Retina (tissue), 1 donor: Measurements from ENCODE around the gene ATP13A1.
"Not testable (repeated sequence)": the region's sequence is repeated elsewhere in the genome, so short reads cannot be mapped to it uniquely, and the experiment has no call there.

Experiments
- DNase-seq: peaks from one replicate; pipeline ENCODE4 v3.0.0-alpha.2; 2016

ATP13A1 gene

DNA sequence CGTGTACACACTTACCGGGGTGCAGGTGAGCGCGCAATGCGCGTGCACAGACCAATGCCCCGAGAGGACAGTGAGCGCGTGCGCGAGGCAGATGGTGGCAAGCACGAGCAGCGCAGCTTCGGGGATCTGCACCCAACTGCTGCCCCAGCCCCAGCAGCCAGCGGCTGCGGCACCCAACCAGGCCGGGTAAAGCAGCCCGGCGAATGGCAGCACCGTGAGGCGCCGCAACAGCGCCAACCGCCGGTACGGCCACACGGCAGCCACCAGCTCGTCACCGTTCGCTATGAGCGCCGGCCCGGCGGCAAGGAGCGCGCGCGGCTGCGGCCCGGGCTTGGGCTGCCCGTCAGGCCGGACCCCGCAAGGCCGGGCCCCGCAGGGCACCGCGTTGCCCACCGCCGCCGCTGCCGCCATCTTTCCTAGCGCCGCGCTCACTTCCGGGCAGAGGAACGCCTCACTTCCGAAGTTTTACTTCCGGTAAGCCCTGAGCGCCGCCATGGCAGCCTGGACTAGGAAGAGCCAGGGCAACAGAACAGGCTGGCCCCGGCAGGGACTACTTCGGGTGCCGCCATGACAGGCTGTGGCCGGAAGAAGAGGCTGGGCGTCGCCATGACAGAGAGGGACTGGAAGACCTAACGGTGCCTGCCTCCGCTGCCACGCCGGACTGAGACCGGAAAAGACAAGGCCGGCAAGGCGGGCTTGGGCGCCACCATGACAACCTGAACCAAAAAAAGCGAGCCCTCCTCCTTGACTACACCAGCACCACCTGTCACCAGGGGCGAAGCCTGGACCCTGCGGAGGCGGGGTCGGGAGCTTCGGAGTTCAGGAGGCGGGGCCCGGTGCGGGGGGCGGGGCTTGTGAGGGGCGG lies at the start of gene ATP13A1:
Gene ATP13A1, minus strand, starts transcription at position 421 of the 865 bp plus-strand sequence. Its CDS starts 10 bp downstream, at position 411.
- DNase-seq = peak; percentile 98

DNA sequence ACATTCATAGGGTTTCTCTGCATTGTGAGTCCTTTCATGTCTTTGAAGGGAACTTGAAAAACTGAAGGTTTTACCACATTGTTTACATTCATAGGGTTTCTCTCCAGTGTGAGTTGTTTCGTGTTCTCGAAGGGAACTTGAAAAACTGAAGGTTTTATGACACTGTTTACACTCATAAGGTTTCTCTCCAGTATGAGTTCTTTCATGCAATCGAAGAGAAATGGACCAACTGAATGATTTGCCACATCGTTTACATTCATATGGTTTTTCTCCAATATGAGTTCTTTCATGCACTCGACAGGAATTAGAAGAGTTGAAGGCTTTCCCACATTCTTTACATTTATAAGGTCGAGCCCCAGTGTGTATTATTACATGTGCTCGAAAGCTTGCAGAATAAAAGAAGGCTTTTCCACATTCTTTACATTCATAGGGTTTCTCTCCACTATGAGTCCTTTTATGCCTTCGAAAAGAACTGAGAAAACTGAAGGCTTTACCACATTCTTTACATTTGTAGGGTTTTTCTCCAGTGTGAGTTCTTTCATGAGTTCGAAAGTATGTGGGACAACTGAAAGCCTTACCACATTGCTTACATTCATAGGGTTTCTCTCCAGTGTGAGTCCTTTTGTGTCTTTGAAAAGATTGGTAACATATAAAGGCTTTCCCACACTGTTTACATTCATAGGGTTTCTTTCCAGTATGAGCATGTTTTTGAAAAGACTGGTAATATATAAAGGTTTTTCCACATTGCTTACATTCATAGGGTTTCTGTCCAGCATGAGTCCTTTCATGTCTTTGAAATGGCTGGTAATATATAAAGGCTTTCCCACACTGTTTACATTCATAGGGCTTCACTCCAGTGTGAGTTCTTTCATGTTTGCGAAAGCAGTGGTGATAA lies 48.7 kb upstream of the ATP13A1 start:
- no peak for DNase-seq

DNA sequence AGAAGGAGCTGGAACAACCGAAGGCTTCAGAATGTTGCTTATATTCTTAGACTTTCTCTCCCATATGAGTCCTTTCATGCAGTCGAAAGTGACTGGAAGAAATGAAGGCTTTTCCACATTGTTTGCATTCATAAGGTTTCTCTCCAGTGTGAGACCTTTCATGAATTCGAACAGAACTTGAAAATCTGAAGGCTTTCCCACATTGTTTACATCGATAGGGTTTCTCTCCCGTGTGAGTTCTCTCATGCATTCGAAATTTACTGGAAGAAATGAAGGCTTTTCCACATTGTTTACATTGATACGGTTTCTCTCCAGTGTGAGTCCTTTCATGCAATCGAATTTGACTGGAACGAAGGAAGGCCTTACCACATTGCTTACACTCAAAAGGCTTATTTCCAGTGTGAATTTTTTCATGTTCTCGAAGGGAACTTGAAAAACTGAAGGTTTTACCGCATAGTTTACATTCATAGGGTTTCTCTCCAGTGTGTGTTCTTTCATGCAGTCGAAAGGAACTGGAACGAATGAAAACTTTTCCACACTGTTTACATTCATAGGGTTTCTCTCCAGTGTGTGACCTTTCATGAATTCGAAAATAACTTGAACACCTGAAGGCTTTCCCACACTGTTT lies 47.9 kb upstream of the ATP13A1 start:
- DNase-seq = no peak

DNA sequence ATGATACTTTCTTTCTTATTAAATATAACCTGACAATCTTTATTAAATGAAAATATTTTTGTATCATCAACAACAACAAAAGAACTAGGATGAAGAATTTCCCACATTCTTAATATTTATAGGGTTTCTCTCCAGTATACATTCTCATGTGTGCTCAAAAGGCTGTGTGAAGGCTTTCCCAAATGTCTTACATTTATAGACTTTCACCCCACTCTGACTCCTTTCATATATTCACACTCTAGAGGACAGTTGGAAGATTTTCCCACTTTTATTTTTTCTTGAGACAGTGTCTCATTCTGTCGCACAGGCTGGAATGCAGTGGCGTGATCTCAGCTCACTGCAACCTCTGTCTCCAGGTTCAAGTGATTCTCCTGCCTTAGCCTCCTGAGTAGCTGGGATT lies 47.0 kb upstream of the ATP13A1 start:
- DNase-seq = no peak

DNA sequence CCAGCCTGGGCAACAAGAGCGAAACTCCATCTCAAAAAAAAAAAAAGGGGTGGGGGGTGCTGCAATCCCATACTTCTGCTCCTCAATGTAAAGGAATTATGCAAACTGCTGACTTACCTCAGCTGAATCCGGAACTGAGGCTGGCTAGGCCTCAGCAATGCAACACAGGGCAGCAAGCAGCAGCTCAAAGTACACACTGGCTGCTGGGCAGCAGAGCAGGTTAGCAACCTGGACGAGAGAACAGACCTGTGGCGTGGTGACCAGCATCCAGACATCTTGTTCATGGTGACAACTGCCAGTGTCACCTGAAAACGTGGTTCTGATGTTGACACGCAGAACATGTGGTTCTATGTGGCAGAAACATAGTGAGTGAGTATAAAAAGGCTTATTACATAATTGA lies 41.4 kb upstream of the ATP13A1 start:
- no peak for DNase-seq

DNA sequence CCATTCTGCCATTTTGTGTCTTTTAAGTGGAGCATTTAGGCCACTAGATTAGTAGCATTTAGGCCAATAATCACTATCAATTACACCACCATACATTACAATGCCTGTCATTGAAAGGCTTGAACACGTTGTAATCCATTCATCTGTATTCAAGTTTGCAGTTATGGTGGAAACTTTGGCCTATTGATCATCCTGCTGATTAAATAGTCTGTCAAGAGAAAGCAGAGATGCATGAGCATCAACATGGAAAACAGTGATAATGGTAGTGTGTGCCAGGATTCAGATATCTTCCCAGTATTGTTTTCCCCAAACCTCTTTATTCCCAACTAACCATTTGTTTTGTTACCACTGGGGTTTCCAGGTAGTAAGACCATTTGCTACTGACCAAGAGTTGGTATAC lies 37.0 kb upstream of the ATP13A1 start:
- not testable (repeated sequence) for DNase-seq

DNA sequence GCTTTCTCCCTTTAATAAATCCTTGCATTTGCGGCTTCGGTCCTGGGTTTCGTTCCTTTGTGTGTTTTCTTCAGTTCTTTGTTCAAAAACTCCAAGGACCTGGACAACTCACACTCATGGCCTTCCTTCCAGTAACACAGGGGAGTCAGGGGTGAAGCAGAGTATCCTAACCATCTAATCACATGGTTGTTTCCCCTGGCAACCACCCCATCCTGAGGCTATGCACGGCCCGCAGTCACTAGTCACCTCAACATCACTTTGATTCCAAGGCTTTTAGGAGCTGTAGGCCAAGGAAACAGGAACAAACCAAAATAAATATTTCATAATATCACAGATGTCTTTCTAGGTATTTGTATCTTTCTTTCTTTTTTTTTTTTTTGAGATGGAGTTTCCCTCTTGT lies 34.1 kb upstream of the ATP13A1 start:
- DNase-seq = no peak

DNA sequence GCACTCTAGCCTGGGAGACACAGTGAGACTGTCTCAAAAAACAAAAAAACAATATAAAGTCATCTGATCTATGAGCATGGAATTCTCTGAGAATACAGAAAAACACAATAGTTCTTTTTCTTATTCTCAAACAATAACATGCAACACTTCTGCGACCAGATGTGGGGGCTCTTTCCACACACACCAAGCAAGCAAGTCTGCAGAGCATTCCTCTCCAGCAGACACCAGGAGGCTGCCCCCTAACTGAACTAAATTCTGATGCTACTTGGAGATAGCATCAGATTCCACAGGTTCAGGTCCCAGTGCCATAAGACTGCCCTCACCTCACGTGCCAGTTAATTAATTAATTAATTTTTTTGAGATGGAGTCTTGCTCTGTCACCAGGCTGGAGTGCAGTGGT lies 32.9 kb upstream of the ATP13A1 start:
- no peak for DNase-seq

DNA sequence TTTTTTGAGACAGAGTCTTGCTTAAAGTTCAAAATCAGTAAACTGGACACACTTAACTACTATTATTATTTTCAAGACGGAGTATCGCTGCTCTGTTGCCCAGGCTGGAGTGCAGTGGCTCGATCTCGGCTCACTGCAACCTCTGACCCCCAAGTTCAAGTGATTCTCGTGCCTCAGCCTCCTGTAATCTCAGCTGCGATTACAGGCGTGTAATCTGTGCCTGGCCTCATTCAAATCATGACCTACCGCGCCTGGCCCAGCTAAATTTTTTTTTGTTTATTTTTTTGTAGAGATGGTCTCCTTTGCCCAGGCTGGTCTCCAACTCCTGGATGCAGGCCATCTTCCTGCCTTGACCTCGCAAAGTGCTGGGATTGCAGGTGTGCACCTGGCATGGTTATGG lies 28.2 kb upstream of the ATP13A1 start:
- no peak for DNase-seq

DNA sequence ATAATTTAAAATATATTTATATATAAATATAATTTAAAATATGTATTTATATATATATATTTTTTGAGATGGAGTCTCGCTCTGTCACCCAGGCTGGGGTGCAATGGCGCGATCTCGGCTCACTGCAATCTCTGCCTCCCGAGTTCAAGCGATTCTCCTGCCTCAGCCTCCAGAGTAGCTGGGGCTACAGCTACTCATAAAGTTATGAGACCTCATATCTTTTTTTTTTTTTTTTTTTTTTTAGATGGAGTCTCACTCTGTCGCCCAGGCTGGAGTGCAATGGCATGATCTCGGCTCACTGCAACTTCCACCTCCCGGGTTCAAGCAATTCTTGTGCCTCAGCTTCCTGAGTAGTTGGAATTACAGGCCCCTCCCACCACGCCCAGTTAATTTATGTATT lies 25.5 kb upstream of the ATP13A1 start:
- DNase-seq = not testable (repeated sequence)

DNA sequence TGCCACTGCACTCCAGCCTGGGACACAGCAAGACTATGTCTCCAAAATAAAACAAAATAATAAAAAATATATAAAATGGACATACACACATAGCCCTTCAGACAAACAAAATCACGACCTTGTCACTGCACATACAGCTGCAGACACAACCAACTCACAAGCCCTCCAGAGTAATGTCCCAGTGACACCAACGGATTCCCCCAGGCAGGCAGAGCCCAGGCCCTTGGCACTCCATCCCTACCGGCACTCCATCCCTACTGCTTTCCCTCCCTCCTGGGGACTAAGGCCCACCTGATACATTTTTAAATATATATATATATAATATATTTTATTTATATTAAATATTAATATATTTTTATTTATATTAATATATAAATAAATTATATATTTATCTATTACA lies 23.6 kb upstream of the ATP13A1 start:
- peak; percentile 36 for DNase-seq

DNA sequence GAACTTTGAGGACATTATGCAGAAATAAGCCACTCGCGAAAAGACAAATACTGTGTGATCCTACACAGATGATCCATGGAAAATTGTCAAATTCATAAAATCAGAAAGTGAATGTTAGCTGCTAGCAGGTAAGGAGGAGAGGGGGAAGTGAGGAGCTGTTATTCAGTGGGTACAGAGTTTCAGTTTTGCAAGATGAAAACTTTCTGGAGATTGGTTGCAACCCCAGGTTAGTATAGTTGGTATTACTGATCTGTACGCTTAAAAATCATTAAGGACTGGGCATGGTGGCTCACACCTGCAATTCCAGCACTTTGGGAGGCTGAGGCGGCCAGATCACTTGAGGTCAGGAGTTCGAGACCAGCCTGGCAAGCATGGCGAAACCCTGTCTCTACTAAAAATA lies 23.1 kb upstream of the ATP13A1 start:
- no peak for DNase-seq

DNA sequence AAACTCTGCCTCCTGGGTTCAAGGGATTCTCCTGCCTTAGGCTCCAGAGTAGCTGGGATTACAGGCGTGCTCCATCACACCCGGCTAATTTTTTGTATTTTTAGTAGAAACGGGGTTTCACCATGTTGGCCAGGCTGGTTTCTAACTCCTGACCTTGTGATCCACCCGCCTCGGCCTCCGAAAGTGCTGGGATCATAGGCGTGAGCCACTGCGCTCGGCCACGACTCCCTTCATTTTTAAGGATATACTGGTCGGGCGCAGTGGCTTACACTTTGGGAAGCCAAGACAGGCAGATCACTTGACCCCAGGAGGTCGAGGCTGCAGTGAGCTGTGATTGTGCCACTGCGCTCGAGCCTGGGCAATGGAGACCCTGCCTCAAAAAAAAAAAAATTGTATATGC lies 22.6 kb upstream of the ATP13A1 start:
- DNase-seq = not testable (repeated sequence)

DNA sequence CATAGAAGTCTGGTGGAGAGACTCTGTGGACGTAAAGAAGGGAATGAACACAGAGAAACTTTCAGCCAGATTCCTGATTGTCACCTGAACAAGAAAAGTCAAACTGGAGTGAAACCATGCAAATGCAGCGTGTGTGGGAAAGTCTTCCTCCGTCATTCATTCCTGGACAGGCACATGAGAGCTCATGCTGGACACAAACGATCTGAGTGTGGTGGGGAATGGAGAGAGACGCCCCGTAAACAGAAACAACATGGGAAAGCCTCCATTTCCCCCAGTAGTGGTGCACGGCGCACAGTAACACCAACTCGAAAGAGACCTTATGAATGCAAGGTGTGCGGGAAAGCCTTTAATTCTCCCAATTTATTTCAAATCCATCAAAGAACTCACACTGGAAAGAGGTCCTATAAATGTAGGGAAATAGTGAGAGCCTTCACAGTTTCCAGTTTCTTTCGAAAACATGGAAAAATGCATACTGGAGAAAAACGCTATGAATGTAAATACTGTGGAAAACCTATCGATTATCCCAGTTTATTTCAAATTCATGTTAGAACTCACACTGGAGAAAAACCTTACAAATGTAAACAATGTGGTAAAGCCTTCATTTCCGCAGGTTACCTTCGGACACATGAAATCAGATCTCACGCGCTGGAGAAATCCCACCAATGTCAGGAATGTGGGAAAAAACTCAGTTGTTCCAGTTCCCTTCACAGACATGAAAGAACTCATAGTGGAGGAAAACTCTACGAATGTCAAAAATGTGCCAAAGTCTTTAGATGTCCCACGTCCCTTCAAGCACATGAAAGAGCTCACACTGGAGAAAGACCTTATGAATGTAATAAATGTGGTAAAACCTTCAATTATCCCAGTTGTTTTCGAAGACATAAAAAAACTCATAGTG lies 15.9 kb upstream of the ATP13A1 start:
- no peak for DNase-seq

DNA sequence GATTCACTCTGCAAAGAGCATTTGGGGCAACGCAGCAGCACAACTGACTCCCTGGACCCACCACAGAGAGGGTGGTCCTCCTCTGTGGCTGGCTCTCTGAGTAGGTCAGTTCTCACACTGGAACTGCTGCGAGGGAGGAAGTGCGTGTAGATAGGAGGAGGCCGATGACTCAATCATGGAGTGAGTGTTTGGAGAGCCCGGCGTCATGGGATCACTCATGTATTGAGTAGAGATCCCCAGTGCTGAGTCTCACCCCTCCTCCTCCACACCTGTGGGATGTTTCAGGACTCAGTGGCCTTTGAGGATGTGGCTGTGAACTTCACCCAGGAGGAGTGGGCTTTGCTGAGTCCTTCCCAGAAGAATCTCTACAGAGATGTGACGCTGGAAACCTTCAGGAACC lies 14.1 kb upstream of the ATP13A1 start:
- DNase-seq = no peak

DNA sequence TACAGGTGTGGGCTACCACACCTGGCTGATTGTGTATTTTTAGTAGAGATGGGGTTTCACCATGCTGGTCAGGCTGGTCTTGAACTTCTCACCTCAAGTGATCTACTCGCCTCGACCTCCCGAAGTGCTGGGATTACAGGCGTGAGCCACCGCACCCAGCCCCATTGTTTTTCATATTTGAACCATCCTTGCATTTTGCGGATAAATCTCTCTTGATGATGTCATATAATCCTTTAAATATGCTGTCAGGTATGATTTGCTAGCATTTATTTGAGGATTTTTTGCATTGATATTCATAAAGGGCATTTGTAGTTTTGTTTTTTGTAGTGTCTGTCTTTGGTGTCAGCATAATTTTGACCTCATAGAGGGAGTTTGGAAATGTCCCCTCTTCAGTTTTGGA lies 10.8 kb upstream of the ATP13A1 start:
- DNase-seq = no peak

DNA sequence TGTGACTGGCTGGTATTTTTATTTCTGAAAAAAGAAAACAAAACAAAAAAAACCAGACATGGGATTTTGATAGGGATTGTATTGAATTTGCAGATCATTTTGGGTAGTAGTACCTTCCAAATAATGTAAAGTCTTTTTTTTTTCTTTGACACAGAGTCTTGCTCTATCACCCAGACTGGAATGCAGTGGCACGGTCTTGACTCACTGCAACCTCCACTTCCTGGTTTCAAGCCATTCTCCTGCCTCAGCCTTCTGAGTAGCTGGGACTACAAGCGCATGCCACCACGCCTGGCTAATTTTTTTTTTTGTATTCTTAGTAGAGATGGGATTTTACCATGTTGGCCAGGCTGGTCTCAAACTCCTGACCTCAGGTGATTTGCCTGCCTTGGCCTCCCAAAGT lies 9.3 kb upstream of the ATP13A1 start:
- DNase-seq = no peak

DNA sequence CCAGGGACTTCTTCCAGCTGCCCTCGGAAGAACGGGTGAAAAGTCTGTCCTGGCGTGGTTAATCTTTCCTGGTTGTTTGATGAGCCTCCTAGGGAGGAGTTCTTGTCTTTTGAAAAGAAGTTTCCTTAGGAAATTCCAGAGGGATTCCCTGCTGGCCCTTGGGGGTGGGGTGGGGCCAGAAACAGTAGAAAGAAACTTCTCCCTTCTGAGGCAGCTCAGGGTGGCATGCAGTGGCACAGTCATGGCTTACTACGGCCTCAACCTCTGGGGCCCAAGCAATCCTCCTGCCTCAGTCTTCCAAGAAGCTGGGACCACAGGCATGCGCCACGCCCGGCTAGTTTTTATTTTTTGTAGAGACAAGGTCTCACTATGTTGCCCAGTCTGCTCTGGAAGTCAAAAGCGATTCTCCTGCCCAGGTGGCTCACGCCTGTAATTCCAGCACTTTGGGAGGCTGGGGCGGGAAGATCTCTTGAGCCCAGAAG lies 6.6 kb upstream of the ATP13A1 start:
- DNase-seq = no peak

DNA sequence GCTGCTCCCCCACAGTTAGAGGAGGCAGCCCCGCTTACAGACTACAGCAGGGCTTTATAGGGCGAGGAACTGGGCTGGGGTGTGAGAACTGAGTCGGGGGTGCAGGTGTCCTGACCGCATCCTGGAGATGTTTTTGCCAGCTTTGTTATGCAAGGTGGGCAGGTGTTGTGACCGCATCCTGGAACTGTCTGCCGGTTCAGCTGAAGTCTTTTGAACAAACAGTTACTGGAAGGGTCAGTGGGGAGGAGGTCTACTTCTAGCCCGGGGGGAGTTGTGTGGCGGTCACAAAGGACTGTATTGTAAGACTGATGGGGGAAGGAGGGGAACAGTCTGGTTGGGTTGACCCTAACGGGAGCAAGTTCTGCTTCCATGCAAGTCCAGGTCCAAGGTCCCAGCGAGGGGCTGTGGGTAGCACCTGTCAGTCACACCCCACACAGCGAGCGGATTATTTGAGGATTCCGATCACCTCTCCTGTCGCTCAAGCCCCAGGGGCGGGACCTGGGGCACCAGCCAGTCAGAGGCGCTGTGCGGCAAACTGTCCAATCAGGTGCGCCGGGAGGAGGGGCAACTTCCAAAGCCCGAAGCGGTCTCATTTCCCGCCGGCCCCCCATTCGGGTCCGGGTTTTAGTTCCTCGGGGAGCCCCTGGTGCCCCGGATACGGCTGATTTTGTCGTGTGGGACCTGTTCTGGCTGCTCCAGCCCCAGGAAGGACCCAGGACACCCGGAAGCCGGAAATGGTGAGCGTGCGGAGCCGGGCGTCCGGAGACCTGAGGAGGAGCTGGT lies 4.9 kb upstream of the ATP13A1 start, which contains the start of gene ZNF101:
Gene ZNF101, plus strand, starts transcription at position 610 of the 783 bp plus-strand sequence. Its CDS starts 125 bp downstream, at position 735.
- DNase-seq = peak; percentile 94

DNA sequence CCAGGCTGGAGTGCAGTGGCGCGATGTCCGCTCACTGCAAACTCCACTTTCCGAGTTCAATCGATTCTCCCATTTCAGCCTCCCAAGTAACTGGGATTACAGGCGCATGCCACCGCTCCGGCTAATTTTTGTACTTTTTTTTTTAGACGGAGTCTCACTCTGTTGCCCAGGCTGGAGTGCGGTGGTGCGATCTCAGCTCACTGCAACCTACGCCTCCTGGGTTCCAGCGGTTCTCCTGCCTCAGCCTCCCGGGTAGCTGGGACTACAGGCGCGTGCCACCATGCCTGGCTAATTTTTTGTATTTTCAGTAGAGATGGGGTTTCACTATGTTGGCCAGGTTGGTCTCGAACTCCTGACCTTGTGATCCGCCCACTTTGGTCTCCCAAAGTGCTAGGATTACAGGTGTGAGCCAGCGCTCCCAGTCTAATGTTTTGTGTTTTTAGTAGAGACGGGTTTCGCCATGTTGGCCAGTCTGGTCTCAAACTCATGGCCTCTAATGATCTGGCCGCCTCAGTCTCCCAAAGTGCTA lies 2.0 kb upstream of the ATP13A1 start:
- DNase-seq = not testable (repeated sequence)

DNA sequence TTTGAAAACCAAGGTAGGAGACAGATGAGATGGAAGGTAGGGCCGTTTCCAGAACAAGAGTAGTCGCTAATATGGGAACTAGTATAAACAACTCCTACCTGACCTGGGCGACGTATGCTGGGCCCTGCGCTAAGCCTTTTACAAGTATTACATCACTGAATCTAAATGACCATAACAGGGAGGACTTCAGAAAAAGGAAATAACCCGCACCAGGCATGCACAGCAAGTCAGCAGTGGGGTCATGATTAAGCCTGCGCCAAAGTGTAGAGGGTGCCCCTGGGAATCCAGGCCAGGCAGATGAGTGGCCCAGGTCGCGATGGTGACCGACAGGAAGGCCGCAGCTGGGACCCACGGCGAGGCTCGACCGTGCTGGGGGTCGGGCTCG lies 613 bp downstream of the ATP13A1 start:
- DNase-seq = peak; percentile 53
